NCI-H748 treated with DMSO at 0.1 percent for 48 hours (cell line): ENCODE data around the gene HMGXB4.

Experiments used
- DNase-seq: peaks from one replicate; lab custom pipeline; 2025; lab: John Stamatoyannopoulos, UW

Gene HMGXB4

DNA sequence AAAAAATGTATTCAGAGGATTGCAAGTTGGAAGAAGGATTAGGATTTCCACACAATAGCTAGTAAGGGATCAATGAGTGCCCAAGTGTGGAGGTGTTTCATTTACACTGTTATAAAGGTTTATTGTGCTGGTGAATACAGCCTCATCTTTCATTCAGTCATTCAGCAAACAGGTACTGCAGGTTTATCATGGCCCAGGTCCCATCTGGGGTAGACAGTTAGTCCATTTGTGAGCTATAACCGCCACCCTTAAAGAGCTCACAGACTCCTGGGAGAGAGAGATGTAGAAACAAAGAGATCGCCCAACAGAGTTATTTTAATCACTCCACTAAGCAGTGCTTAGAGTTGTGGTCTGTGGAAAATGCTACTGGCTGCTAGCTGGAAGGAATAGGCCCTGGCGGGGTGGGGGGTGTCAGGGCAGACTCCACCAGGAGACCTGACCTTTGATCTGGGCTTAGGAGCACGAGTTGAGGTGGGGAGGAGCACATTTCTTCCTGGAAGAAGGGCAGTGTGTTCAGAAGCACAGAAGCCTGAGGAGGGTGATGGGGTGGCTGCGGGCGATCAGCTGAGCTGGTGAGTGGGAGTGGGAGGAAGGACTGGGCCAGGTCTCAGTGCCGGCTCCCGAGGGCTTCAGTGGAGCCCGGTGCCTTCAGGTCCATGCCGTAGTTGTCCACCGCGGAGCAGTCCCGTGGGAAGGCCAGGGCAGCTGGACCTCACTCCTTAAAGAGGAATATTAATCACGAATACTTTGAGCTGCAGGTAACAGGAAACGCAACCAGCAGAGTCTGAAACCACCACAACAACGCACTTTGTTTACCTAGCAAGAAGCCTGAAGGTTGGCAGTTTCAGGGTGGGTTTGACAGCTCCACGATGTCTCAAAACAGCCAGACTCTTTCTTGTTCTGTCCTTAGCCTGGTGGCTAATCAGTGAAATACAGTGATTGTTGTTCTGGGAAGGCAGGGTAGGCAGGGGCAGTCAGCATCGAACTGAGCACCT is 53.6 kb downstream of the HMGXB4 start:
- no peak for DNase-seq

DNA sequence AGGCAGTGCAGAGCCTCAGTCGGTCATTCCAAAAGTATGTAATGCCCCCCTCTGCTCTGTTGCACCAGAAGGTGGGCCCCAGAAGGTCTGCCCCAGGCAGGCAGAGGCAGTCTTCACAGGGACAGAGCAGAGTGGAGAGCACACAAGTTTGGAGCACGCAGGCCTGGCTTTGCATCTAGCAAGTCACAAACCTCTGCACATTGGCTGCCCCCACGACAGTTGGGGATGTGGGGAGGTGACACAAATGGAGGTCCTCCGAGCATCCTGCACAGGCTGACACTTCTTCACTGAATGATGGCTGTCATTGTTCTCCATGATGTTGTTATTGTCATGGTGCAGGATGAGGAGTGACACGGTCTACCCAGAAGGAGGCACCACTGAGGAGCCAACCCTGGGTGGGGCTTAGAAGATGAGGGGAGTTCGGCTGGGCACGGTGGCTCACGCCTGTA is 54.3 kb downstream of the HMGXB4 start:
- DNase-seq, result no peak

DNA sequence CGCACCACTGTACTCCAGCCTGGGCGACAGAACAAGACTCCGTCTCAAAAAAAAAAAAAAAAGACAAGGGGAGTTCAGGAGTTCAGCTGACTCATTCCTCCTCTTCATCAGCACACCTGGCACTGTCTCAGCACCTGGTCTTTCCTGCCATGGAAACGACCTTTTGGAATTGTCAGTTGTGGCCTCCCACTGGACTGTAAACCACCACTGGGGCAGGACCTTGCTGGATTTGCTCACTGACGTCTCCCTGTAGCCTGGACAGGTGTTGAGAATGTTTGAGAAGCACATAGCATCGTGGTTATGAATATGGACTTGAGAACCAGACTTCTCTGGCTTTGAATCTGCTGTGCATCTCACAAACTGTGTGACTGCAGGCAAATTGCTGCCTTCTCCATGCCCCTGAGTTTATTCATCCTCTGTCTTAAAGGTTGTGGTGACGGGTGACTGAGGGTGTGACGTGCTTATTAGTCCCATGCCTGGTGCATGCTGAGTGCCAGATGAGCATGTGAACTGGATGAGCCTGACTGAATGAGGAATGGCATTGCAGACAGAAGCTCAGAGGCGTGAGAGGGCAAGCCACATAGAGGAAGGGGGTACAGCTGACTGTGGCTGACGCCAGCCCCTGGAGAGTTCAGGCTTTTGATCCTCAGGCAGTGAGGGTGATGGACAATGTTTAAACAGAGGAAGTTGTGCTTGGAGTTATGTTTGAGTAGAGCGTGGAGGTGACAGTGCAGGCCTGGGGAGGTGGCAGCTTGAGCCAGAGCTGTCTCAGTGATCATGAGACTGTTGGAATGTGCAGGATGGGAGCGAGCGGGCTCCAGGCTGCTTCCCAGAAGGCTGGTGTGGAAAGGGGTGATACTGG is 55.1 kb downstream of the HMGXB4 start:
- DNase-seq, result no peak

DNA sequence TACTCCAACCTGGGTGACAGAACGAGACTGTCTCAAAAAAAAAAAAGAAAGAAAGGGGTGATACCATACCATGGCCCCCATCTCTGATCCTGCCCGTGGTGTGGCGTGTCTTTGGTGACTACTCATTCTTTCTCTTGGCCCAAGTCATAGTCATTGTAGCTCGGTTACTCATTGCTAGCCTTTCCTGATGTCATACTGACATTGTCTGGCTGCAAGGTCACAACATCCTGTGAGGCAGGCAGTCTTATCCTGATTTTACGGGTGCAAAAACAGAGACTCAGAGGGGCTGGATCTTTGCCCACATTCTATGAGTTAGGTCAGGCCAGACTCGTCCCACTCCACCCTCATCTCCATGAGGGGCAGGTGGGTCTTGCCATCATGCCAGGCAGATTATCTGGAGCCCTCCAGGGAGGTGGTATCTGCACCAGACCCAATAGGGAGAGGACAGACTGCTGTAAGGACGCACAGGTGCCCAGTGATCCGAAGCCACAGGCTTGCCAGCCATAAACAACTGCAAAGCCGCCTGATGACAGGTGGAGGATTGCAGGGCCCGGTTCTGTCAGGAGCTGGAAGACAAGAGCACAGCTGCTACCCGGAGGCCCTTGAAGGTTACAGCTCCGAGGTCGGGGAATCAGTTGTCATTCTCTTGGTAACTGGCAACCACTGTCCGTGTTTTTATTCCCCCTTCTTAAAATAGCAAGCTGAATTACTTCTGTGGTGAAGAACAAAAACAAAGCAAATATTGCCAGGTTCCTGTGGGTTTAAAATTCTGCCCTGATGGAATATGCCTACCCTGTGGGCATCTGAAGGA is 56.2 kb downstream of the HMGXB4 start:
- DNase-seq, result no peak

DNA sequence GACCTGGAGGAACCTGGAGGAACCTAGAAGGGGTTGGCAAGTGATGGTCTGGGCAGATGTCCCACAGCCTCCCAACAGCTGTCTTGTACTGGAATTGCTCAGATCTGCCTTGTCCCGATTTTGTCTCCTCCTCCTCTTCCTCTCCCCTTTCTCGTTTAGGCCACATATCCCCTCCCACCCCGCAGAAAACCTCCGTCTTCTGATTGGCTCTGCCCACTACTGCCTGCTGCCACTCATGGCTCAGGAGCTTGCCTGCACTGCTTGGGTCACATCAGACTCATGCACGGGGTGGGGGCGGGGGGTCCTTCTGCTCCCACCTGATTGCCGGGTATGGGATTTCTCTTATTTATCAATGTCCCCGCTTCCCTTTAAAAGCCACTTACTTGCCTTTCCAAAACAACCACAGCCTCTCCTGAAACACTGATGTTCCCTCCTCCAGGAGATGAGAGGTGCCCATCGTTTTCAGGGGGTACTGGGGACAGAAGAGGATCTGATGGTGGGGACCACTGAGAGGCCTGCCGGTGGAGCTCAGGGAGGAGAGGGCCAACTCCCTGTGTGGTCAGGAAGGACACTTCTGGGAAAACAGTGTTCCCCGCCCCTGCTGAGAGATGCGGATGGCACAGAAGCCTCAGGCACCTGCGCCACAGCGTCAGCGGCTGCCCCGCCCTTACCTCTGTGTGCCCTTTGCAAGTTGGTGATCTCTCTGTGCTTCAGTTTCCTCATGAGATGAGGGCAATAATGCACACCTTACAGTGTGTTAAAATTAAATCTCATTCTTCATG is 57.1 kb downstream of the HMGXB4 start:
- DNase-seq, result no peak

DNA sequence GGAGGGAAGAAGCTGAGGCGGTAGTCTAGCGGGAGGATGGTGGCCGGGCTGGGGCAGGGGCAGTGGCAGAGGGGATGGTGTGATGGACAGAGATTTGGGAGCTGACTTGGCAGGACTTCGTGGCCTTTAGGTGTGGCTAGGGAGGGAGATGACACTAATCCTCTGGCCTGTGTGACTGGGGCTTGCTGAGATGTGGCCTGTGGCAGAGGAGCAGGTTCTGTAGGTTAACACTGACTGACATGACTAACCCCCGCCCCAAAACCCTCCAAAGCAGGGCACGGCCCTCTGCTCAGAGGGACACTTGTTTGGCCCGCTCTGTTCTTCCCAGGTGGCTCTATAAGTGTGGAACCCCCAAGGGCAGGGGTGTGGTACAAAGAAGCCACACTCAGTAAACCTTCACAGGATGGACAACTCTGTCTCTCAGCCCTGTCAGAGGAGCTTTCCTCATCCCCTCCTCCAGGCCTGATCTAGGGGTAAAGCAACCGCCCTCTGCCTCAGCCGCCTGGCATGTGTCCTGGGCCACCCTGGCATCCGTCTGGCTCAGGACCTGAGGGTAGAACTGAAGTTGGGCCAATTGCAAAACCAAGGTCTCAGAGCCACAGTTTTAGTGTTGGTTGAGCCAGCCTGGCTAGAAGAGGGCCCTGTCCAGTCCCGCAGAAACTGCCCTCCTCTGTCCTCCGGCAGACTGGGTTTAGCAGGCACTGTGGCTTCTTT is 58.0 kb downstream of the HMGXB4 start:
- no peak for DNase-seq

DNA sequence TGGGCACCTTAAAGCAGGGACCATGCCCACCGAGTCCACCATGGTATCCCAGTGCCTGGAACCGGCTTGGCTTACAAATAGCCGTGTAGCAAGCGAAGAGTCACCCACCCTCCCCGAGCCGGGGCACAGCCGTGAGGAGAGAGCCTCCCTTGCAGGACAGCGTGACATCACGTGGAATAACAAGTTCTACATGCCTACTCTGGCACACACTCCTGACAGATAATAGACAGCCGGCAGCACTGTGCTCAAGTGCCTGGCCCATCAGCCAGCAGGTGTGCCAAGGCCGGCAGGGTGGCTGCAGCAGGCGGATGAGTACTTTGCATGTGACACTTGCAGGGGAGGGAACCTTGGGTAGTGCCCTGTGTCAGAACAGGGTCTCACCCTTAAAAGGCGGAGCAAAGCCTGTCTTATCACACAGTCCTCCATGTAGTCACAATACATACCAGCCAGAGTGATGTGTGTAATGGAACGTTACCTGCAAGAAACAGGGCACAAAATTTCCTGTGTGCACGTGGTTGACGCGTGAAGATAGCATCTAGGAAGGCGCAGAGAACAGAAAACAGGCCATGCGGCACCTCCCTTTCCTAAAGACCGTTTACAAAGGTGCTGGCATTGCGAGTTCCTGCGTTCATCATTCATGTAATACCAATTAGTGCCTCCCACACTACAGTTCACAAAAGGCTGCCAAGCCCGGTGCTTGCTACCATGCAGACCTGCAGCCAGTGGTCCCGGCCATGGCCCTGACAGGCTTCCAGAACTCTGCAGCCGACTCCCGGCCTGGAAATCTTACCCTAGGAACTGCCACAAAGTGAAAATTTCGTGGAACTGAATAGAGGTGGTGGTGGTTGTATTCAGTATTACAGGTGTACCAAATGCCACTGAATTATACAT is 58.8 kb downstream of the HMGXB4 start:
- DNase-seq, result no peak

DNA sequence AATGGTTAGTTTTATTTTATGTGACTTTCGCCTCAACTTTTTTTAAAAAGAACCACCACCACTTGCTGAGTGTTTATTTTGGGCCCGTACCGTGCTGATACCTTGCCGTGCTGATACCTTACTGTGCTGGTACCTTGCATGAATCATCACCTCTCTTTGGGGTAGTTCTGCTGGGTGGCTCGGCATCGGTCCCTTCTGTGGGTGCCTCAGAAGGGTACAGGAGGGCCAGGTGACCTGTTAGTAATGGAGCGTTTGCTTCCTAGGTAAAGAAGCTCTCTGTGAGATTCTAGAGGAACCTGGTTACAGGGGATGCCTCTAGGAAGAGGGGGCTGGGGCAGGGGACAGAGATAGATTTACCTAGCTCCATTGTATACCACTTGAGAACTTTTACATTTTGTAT is 59.5 kb downstream of the HMGXB4 start:
- no peak for DNase-seq

DNA sequence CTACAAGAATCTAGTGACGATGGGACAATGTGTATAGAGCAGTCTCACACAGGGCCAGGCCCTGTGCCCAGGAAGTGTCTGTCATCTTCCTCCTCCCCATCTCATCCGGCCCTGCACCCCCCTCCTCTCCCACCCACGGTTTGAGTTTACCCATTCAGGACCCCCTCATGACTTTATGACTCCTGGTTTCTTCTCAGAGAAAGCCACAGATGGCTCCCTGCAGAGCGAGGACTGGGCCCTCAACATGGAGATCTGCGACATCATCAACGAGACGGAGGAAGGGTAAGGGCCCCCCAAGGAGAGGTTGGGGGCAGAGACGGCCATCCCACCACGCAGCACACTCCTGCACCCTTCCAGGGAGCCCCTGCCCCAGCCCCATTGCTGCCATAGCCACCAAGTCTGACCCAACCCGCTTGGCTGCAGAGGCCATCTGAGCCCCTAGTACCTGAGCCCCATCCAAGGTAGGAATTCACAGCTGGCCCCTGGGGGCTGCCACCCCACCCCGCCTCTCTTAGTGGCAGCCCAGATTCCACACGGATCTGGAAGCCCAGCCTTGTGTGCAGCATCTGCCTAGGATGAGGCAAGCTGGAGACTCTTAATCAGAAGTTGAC is 60.5 kb downstream of the HMGXB4 start:
- DNase-seq, result no peak

DNA sequence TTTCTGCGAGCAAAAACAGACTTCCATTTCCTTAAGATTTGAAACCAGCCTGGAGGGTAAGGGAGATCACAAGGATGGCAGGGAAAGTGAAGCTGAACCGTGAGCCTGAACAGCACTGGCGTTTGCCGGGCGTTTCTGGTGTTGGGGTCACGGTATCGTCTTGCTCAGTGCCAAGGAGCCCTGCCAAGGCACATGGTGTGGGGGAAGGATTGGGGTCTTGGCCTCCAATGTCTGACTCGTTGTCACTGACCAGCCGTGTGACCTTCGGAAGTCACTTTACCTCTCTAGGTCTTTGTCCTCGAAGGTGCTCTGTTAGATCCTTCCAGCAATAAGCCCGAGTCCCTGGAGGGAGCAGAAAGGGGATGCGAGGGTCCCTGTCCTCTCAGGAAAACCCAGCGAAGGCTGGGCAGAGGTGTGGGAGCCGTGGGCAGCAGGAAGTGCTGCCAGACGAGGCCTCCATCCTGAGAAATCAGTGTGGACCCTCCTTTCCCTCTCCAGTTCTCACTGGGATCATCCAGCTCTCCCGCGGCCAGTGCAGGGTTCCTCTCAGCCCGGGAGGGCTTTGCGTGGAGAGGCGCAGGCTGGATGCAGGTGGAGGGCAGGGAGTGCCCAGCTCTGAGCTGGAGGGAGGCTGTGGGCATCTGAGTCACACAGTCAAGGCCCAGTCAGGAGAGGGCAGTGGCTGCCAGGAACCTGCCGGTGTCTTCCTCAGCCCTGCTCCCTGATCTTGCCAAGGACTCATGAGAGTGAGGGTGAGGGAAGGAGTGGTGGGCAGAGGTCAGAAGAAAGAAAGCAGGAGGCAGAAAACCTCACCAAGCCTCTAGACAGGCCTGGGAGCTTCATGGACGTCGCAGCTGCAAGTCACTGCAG is 61.3 kb downstream of the HMGXB4 start:
- no peak for DNase-seq

DNA sequence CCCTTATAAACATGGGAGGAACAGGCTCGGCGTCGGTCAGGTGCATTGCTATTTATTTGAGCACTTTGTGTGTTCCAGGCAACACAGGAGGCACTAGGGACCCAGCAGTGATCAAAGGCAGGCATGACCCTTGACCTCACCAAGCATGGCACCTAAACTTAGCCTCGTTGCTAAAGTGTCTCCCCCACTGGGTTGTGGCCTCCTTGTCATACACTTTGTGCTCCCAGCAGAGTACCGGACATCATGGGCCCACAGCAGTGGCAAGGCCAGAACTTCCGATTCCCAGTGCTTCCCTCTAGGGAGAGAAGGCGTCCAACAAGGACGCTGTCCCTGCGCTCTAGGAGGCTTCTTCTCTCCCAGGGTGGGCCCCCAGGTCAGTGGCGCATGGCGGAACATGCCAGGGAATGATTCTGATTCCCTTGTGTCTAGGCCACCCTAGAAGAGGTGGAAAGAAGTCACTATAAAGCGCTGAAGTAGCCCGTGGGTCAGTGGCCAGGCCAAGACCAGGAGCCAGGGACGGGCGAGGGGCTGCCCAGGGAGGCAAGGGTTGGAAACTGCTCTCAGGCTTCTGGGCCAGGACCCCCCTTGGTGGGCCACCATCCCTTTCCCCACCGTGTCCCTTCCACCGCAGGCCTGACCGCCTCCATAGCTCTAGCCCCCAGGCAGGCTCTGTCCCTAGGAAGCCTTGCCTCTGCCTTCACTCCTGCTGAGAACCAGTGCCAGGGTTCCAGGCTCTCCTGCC is 62.1 kb downstream of the HMGXB4 start:
- DNase-seq, result no peak

DNA sequence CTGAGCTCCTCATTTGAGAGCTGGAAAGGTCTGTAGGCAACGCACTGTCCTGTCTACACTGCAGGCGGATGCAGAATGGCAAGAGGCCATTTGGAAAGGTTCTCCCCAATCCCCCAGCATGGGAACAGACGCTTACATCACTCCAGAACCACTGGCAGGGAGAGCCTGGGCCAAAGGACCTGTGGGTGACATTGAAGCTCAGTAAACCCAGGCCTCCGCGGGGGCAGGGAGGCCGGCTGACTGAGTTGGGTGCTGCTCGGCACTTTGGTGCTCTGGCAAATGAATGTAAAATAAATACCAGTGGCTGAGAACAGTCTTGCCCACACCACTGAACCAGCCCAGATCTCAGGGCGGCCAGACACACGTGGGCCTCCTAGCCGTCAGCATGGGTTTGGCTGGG is 64.8 kb downstream of the HMGXB4 start:
- DNase-seq, result no peak

DNA sequence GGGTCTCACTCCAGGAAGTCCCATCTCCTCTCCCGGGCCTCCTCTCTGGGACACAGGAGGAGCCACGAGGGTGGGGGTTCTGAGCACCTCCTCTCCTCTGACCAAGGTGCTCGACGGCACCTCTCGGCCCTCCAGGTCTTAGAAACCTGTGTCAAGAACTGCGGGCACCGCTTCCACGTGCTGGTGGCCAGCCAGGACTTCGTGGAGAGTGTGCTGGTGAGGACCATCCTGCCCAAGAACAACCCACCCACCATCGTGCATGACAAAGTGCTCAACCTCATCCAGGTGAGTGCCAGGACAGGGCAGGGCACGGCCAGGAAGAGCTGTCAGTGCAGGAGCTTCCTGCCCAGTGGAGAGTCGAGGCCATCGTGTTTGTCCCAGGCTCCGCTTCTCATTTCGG is 65.6 kb downstream of the HMGXB4 start:
- no peak for DNase-seq

DNA sequence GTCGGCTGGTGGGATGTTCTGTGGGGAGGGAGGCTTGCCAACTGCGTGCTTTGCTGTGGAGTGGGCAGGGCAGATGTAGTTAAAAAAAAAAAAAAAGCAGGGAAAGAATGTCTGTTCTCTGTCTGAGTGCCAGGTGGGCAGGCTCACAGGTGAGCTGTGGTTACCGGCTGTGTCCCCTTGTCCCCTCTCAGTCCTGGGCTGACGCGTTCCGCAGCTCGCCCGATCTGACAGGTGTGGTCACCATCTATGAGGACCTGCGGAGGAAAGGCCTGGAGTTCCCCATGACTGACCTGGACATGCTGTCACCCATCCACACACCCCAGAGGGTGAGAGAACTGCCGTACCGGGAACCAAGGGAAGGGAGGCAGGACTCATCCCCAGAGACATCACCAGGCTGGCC is 66.0 kb downstream of the HMGXB4 start:
- no peak for DNase-seq

DNA sequence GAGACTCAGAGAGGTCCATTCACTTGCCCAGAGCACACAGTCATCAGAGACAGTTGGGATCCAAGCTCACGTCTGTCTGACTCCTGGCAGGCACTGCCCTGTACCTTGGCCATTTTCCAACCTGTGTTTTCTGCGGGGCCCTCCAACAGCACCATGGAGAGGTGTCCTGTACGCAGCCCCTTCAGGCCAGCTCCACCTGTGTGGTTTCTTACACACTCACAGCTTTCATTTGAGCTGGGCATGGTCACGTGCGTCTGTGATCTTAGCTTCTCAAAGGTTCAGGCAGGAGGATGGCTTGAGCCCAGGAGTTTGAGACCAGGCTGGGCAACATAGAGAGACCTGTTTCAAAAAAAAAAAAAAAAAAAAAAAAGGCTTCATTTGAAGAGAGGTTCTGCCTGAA is 66.8 kb downstream of the HMGXB4 start:
- DNase-seq, result no peak

DNA sequence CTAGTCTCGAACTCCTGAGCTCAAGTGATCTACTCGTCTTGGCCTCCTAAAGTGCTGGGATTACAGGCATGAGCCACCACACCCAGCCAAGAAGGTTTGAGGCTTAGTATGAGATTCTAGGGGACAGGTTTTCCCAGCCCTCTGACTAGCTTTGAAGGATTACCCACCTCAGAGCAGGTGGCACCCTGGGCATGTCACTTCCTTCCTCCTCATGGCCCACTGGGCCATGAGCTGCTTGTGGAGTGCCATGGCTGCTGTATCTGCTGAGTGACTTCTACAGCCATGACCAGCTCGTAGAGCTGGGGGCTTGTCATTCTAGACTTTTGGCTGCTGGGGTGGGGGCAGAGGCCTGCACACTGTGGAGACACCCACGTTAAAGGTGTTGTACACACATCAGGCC is 67.5 kb downstream of the HMGXB4 start:
- DNase-seq, result no peak

DNA sequence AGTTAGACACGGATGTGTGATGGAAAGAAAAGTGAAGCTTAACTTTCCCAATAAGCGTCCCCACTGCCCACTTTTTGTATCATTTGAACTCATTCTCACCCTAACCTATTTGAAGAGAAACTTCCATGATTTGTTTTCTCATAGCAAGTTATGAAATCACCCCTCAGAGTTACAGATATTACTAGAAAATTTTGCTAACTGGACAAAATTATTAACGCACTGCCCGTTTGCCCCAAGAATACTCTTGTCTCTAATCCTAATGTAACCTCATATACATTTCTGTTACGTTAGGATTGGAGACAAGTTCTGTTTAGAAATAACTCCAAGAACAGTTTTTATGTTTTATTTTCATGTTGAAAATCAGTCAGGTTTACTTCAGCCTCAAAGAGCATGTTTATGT is 67.9 kb downstream of the HMGXB4 start:
- no peak for DNase-seq
